DND-41 (cell line): Measurements from ENCODE around the gene RFNG.

Source experiments
- CTCF ChIP-seq: IDR thresholded peaks from 2 replicates; pipeline ENCODE4 v1.5.1; 2012; ENCODE audit warnings: borderline replicate concordance, low read length, moderate library complexity, mild to moderate bottlenecking; ENCODE audit not compliant: poor library complexity, severe bottlenecking; ENCODE audit errors: extremely low read depth
- EZH2 ChIP-seq: IDR thresholded peaks from 3 replicates; pipeline ENCODE4 v1.6.1; 2012; ENCODE audit warnings: borderline replicate concordance, low read depth, mild to moderate bottlenecking, moderate library complexity, low read length, inconsistent platforms; ENCODE audit not compliant: severe bottlenecking

DNA sequence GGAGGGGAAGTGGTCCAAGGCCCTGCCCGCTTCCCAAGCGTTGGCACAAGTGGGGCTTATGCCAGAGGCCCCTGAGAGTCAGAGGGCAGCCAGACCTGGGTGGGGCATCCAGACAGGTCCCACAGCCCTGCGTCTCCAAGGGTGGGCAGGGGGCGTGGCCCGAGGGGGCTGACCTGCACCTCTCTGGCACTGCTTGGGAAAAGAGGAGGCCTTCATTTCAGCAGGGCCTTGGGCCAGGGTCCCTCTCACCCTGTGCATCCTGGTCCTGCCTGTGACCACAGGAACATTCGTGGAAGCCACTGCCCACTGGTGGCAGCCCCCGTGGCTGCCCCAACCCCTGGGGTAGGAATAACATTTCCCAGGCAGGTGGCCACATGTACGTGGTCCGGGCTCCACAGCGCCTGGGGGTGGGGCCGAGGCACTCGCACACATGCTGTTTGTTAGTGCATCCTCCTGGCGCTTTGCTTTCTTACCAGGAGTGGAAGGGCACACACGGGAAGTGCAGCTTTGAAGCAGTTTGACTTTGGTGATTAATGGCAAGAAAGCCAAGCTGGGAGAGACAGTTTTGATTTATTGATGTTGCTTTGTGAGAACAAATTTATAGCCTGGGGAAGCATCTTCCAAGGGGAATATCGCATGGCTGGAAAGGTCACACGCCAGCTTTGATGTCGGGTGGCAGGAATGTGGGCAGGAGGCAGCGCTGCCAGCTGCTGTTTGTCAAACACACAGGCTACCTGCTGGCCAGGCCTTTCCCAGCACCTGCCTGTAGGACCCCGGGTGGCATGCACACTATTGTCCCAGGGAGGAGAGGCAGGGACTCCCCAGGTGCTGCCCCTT, 33.2 kb downstream of the RFNG start:
- TF ChIP-seq CTCF, result no peak
- no peak for TF ChIP-seq EZH2
